Breast epithelium (tissue), 3 donors: ENCODE measurements around the gene PRMT6.
A peak's percentile ranks its signal among the peaks of the same experiment; 100 is the strongest.

ENCODE experiments used
- POLR2AphosphoS5 ChIP-seq, 3 donors: sonication (generic); formaldehyde crosslinking; IDR thresholded peaks; one replicate each; pipeline ENCODE4 v1.6.1; 2017; ENCODE audit warnings: antibody characterized with exemption in 3 of 3
- TF ChIP-seq, protein P1 (sequence below), 3 donors: fragments of 450-650 bp; IDR thresholded peaks; one replicate each; pipeline ENCODE4 v1.5.1; 2016 to 2017; ENCODE audit warnings: antibody characterized with exemption in 3 of 3, mild to moderate bottlenecking in 3 of 3, moderate library complexity in 3 of 3

DNA sequence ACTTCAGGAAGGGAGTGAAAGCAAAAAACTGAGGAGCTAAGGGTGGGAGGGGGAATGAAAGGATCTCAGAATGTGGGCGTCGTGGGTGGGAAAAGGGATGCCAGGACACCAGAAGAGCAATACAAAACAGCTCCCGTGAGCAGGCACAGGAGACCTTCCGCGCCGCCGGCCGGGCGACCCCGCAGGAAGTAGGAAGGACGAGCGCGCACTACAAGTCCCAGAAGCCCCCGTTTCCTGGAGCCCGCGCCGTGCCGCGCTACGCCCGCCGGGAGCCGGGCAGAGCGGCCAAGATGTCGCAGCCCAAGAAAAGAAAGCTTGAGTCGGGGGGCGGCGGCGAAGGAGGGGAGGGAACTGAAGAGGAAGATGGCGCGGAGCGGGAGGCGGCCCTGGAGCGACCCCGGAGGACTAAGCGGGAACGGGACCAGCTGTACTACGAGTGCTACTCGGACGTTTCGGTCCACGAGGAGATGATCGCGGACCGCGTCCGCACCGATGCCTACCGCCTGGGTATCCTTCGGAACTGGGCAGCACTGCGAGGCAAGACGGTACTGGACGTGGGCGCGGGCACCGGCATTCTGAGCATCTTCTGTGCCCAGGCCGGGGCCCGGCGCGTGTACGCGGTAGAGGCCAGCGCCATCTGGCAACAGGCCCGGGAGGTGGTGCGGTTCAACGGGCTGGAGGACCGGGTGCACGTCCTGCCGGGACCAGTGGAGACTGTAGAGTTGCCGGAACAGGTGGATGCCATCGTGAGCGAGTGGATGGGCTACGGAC is at the start of gene PRMT6:
- TF ChIP-seq, protein P1, sequence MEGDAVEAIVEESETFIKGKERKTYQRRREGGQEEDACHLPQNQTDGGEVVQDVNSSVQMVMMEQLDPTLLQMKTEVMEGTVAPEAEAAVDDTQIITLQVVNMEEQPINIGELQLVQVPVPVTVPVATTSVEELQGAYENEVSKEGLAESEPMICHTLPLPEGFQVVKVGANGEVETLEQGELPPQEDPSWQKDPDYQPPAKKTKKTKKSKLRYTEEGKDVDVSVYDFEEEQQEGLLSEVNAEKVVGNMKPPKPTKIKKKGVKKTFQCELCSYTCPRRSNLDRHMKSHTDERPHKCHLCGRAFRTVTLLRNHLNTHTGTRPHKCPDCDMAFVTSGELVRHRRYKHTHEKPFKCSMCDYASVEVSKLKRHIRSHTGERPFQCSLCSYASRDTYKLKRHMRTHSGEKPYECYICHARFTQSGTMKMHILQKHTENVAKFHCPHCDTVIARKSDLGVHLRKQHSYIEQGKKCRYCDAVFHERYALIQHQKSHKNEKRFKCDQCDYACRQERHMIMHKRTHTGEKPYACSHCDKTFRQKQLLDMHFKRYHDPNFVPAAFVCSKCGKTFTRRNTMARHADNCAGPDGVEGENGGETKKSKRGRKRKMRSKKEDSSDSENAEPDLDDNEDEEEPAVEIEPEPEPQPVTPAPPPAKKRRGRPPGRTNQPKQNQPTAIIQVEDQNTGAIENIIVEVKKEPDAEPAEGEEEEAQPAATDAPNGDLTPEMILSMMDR (IDR thresholded peaks at IDR 0.05): no peak
- TF ChIP-seq POLR2AphosphoS5 (IDR thresholded peaks at IDR 0.05): peak; percentile 39 to 40 (median 40)
